ENCODE data around the gene NRBP1. TPM values are rescaled to one million over a fixed set of nuclear protein-coding genes. Genes with fewer than 3 reads are reported as not detected.

The NRBP1 gene
- 10 to 100 TPM; 51.5 to 56.9 TPM for total RNA-seq
- 10 to 100 TPM; 34.3 to 40.5 TPM for polyA plus RNA-seq

DNA sequence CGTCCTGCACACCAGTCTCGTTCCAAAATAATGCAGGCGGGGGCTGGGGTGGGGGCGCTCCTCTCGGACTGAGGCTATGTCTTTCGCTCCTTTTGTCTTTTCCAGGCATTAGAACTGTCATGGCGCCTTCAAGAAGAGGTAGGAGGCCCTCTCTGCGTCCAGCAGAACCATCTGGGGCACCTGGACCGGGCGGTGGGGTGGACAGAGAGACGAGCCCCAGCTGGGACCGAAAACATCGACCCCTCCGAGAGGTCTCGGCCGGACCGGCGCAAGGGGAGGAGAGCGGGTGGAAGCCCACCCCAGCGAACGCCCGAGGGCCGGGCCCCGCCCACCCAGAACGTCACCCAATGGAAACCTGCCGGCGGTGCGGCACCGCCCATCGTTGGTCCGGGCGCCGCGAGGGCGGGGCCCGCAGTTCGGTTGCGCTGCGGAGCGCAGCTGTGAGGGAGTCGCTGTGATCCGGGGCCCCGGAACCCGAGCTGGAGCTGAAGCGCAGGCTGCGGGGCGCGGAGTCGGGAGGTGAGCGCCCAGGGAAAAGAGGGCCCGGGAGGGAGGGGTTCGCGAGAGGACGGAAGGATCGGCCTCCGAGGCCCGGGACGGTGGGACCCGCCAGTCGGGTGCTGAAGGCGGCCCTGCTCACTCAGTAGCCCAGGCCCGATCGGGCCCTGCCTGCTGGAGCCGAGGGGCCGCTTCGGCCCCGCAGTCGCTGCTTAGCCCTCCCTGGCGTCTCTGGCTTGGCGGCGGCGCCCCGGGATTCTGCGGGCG is at the start of gene NRBP1:
NRBP1 (plus strand) TSS at position 419 of the 765 bp plus-strand sequence. CDS start 4,643 bp downstream, outside the sequence.
- peak; percentile 95 for DNase-seq (ENCODE audit: low spot score)
- Histone ChIP-seq H3K27me3 (ENCODE audit: control insufficient read depth in 4 of 4, insufficient read depth in 4 of 4, low read length in 3 of 4) (no peaks in the 10 kb centered on the region), H3K36me3 (ENCODE audit: control insufficient read depth in 4 of 4, insufficient read depth in 3 of 4, low read depth in 1 of 4, low read length in 3 of 4) (peaks cover 0 to 6% (median 2%) of the 10 kb centered on the region in 4 donors), H3K4me3 (ENCODE audit: low read depth in 1 of 3, low read length in 3 of 3) (peak within 1 kb of the TSS; percentile 73 to 97 (median 91)), H3K4me1 (ENCODE audit: control insufficient read depth in 4 of 4, insufficient read depth in 4 of 4, low read length in 3 of 4) (peaks cover 3 to 23% (median 15%) of the 10 kb centered on the region in 4 donors), H3K9me3 (ENCODE audit: control insufficient read depth in 4 of 4, low read length in 3 of 4) (no peaks in the 10 kb centered on the region), H3K27ac (ENCODE audit: low read depth in 1 of 2, low read length in 2 of 2) (peak within 1 kb of the TSS; percentile 97 to 98), H3K9ac (ENCODE audit: low read depth in 1 of 2, low read length in 2 of 2) (peak within 1 kb of the TSS; percentile 85 to 92)
- under 1% methylated on average over 75 of the region's 75 CpGs for WGBS
- TF ChIP-seq TAF1 (conservative IDR thresholded peaks at IDR 0.05) (peak; percentile 75), GABPA (IDR thresholded peaks at IDR 0.05 in 1 of 2, conservative IDR thresholded peaks at IDR 0.05 in 1 of 2) (peak in 1 of 2 donors; percentile 22), SP1 (IDR thresholded peaks at IDR 0.05) (peak; percentile 67), RAD21 (IDR thresholded peaks at IDR 0.05) (peak in 1 of 2 donors; percentile 26), RXRA (IDR thresholded peaks at IDR 0.05) (no peak), HNF4G (IDR thresholded peaks at IDR 0.05) (no peak), HNF4A (conservative IDR thresholded peaks at IDR 0.05) (peak in 1 of 2 donors; percentile 11), YY1 (IDR thresholded peaks at IDR 0.05) (peak; percentile 95), EGR1 (IDR thresholded peaks at IDR 0.05; ENCODE audit: low read depth in 2 of 2) (no peak), JUND (IDR thresholded peaks at IDR 0.05) (no peak), NR2F2 (IDR thresholded peaks at IDR 0.05) (no peak), FOXA1 (IDR thresholded peaks at IDR 0.05) (no peak), FOXA2 (IDR thresholded peaks at IDR 0.05) (no peak)
- TF ChIP-seq, protein P1, sequence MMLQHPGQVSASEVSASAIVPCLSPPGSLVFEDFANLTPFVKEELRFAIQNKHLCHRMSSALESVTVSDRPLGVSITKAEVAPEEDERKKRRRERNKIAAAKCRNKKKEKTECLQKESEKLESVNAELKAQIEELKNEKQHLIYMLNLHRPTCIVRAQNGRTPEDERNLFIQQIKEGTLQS (IDR thresholded peaks at IDR 0.05): peak; percentile 4
- TF ChIP-seq, protein P2, sequence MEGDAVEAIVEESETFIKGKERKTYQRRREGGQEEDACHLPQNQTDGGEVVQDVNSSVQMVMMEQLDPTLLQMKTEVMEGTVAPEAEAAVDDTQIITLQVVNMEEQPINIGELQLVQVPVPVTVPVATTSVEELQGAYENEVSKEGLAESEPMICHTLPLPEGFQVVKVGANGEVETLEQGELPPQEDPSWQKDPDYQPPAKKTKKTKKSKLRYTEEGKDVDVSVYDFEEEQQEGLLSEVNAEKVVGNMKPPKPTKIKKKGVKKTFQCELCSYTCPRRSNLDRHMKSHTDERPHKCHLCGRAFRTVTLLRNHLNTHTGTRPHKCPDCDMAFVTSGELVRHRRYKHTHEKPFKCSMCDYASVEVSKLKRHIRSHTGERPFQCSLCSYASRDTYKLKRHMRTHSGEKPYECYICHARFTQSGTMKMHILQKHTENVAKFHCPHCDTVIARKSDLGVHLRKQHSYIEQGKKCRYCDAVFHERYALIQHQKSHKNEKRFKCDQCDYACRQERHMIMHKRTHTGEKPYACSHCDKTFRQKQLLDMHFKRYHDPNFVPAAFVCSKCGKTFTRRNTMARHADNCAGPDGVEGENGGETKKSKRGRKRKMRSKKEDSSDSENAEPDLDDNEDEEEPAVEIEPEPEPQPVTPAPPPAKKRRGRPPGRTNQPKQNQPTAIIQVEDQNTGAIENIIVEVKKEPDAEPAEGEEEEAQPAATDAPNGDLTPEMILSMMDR (IDR thresholded peaks at IDR 0.05; ENCODE audit: low read depth, low read length, missing input control): no peak
- TF ChIP-seq, protein P3, sequence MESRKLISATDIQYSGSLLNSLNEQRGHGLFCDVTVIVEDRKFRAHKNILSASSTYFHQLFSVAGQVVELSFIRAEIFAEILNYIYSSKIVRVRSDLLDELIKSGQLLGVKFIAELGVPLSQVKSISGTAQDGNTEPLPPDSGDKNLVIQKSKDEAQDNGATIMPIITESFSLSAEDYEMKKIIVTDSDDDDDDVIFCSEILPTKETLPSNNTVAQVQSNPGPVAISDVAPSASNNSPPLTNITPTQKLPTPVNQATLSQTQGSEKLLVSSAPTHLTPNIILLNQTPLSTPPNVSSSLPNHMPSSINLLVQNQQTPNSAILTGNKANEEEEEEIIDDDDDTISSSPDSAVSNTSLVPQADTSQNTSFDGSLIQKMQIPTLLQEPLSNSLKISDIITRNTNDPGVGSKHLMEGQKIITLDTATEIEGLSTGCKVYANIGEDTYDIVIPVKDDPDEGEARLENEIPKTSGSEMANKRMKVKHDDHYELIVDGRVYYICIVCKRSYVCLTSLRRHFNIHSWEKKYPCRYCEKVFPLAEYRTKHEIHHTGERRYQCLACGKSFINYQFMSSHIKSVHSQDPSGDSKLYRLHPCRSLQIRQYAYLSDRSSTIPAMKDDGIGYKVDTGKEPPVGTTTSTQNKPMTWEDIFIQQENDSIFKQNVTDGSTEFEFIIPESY (IDR thresholded peaks at IDR 0.05): no peak
- TF ChIP-seq, protein P4, sequence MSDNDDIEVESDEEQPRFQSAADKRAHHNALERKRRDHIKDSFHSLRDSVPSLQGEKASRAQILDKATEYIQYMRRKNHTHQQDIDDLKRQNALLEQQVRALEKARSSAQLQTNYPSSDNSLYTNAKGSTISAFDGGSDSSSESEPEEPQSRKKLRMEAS (IDR thresholded peaks at IDR 0.05): no peak
- TF ChIP-seq, protein P5, sequence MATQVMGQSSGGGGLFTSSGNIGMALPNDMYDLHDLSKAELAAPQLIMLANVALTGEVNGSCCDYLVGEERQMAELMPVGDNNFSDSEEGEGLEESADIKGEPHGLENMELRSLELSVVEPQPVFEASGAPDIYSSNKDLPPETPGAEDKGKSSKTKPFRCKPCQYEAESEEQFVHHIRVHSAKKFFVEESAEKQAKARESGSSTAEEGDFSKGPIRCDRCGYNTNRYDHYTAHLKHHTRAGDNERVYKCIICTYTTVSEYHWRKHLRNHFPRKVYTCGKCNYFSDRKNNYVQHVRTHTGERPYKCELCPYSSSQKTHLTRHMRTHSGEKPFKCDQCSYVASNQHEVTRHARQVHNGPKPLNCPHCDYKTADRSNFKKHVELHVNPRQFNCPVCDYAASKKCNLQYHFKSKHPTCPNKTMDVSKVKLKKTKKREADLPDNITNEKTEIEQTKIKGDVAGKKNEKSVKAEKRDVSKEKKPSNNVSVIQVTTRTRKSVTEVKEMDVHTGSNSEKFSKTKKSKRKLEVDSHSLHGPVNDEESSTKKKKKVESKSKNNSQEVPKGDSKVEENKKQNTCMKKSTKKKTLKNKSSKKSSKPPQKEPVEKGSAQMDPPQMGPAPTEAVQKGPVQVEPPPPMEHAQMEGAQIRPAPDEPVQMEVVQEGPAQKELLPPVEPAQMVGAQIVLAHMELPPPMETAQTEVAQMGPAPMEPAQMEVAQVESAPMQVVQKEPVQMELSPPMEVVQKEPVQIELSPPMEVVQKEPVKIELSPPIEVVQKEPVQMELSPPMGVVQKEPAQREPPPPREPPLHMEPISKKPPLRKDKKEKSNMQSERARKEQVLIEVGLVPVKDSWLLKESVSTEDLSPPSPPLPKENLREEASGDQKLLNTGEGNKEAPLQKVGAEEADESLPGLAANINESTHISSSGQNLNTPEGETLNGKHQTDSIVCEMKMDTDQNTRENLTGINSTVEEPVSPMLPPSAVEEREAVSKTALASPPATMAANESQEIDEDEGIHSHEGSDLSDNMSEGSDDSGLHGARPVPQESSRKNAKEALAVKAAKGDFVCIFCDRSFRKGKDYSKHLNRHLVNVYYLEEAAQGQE (IDR thresholded peaks at IDR 0.05): peak; percentile 27

Measured in liver (tissue), 9 donors.